H1 (cell line): Measurements from ENCODE around the gene CDRT4. TPM values are rescaled to one million over a fixed set of nuclear protein-coding genes. Genes with fewer than 3 reads are reported as not detected.

Source experiments
- CTCF ChIA-PET: fragments of 300-600 bp; sonication (Branson Sonifier 250); formaldehyde crosslinking; loops from one replicate; lab custom pipeline; 2021; ENCODE audit not compliant: partially characterized antibody; lab: Charles Lee
- POLR2A ChIA-PET: fragments of 300-600 bp; sonication (Branson Sonifier 250); formaldehyde crosslinking; loops from one replicate; lab custom pipeline; 2021; ENCODE audit warnings: inconsistent platforms; ENCODE audit not compliant: partially characterized antibody; lab: Charles Lee
- DNase-seq, 2 experiments: peaks; one replicate each; pipeline versions ENCODE4 v3.0.0 to v3.0.0-alpha.2; 2010 to 2022; ENCODE audit warnings: low spot score in 2 of 2, low read depth in 1 of 2, mixed read lengths in 1 of 2
- FAIRE-seq: peaks from 2 replicates; lab custom pipeline; 2011; peaks lifted over from hg19 to GRCh38; lab: Jason Lieb, UNC
- H2AFZ ChIP-seq: 2 replicates; pipeline ENCODE4 v1.8.1; 2012; ENCODE audit warnings: low read length, inconsistent platforms
- H2AK5ac ChIP-seq: 2 replicates; pipeline ENCODE4 v1.6.1; 2013; ENCODE audit warnings: low read depth, low read length
- H2BK120ac ChIP-seq: replicated peaks from 2 replicates; pipeline ENCODE3; 2013; ENCODE audit warnings: low read depth, low read length, inconsistent platforms
- H2BK12ac ChIP-seq: 2 replicates; pipeline ENCODE4 v1.6.1; 2013; ENCODE audit warnings: low read depth, low read length
- H2BK15ac ChIP-seq: 2 replicates; pipeline ENCODE4 v1.6.1; 2013; ENCODE audit warnings: low read length
- H2BK20ac ChIP-seq: 2 replicates; pipeline ENCODE4 v1.6.1; 2013; ENCODE audit warnings: low read length
- H2BK5ac ChIP-seq: 2 replicates; pipeline ENCODE4 v1.6.1; 2013; ENCODE audit warnings: low read depth, low read length
- H3K14ac ChIP-seq: 2 replicates; pipeline ENCODE4 v1.6.1; 2013; ENCODE audit warnings: inconsistent platforms; ENCODE audit not compliant: insufficient read length
- H3K18ac ChIP-seq: 2 replicates; pipeline ENCODE4 v1.6.1; 2013; ENCODE audit warnings: low read length; ENCODE audit errors: extremely low read depth
- H3K23ac ChIP-seq: 2 replicates; pipeline ENCODE4 v1.6.1; 2013; ENCODE audit warnings: inconsistent platforms; ENCODE audit not compliant: insufficient read length
- H3K23me2 ChIP-seq: 2 replicates; pipeline ENCODE4 v1.6.1; 2013; ENCODE audit warnings: low read depth, low read length
- H3K27ac ChIP-seq: 2 replicates; pipeline ENCODE4 v1.6.1; 2011; ENCODE audit warnings: low read depth, low read length, inconsistent platforms
- H3K27me3 ChIP-seq, 4 experiments: replicated peaks in 1 of 4; 1 replicate in 1 of 4; 2 replicates in 3 of 4; pipeline versions ENCODE4 v1.6.1 to v1.8.1; 2011 to 2013; ENCODE audit warnings: low read length in 3 of 4, mild to moderate bottlenecking in 3 of 4, inconsistent platforms in 2 of 4, mixed read lengths in 2 of 4, moderate library complexity in 1 of 4; ENCODE audit not compliant: control insufficient read depth in 3 of 4, insufficient read depth in 3 of 4; ENCODE audit errors: extremely low read depth in 1 of 4
- H3K36me3 ChIP-seq, 4 experiments: 2 replicates each; pipeline versions ENCODE4 v1.6.1 to v1.8.1; 2011 to 2013; ENCODE audit warnings: mild to moderate bottlenecking in 4 of 4, low read length in 3 of 4, moderate library complexity in 2 of 4, control low read depth in 1 of 4, inconsistent platforms in 1 of 4; ENCODE audit not compliant: insufficient read depth in 4 of 4, control insufficient read depth in 2 of 4
- H3K4ac ChIP-seq: replicated peaks from 2 replicates; pipeline ENCODE3; 2013; ENCODE audit warnings: low read length, low read depth, mixed read lengths, inconsistent platforms; ENCODE audit not compliant: insufficient read length
- H3K4me1 ChIP-seq, 4 experiments: replicated peaks in 1 of 4; 1 replicate in 1 of 4; 2 replicates in 3 of 4; pipeline versions ENCODE4 v1.6.1 to v1.8.1; 2011 to 2013; ENCODE audit warnings: low read length in 3 of 4, inconsistent platforms in 2 of 4, mixed read lengths in 1 of 4; ENCODE audit not compliant: insufficient read depth in 4 of 4, control insufficient read depth in 3 of 4
- H3K4me2 ChIP-seq, 2 experiments: 2 replicates each; pipeline versions ENCODE4 v1.6.1 to v1.8.1; 2011 to 2013; ENCODE audit warnings: low read depth in 2 of 2, low read length in 2 of 2, control low read depth in 1 of 2, inconsistent platforms in 1 of 2, mild to moderate bottlenecking in 1 of 2; ENCODE audit not compliant: insufficient read depth in 1 of 2
- H3K4me3 ChIP-seq, 4 experiments: fragments of 200-600, 300-600 bp in 1 of 4; sonication (generic), shearing (Covaris generic), sonication (Bioruptor Twin) in 1 of 4; 2 replicates each; pipeline versions ENCODE4 v1.5.1 to v1.8.1; 2011 to 2016; ENCODE audit warnings: low read length in 4 of 4, low read depth in 3 of 4, control low read depth in 2 of 4, inconsistent platforms in 2 of 4, mild to moderate bottlenecking in 2 of 4, mixed read lengths in 1 of 4, moderate library complexity in 1 of 4; ENCODE audit not compliant: insufficient read depth in 2 of 4; ENCODE audit errors: extremely low read depth in 1 of 4
- H3K56ac ChIP-seq: replicated peaks from 2 replicates; pipeline ENCODE3; 2013; ENCODE audit warnings: low read depth, mild to moderate bottlenecking, mixed read lengths, low read length, inconsistent platforms; ENCODE audit not compliant: insufficient read length
- H3K79me1 ChIP-seq: 2 replicates; pipeline ENCODE4 v1.6.1; 2013; ENCODE audit warnings: low read depth, low read length, control low read depth
- H3K79me2 ChIP-seq, 2 experiments: 2 replicates each; pipeline versions ENCODE4 v1.6.1 to v1.8.1; 2012 to 2013; ENCODE audit warnings: low read length in 2 of 2, mild to moderate bottlenecking in 2 of 2, inconsistent platforms in 1 of 2; ENCODE audit not compliant: insufficient read depth in 2 of 2, control insufficient read depth in 1 of 2
- H3K9ac ChIP-seq, 4 experiments: replicated peaks in 1 of 4; 1 replicate in 1 of 4; 2 replicates in 3 of 4; pipeline versions ENCODE4 v1.6.1 to v1.8.1; 2011 to 2013; ENCODE audit warnings: low read depth in 3 of 4, low read length in 3 of 4, control low read depth in 2 of 4, mild to moderate bottlenecking in 2 of 4, moderate library complexity in 2 of 4, inconsistent platforms in 1 of 4; ENCODE audit errors: extremely low read depth in 1 of 4
- H3K9me3 ChIP-seq, 2 experiments: 2 replicates each; pipeline versions ENCODE4 v1.6.1 to v1.8.1; 2012 to 2013; ENCODE audit warnings: mild to moderate bottlenecking in 2 of 2, moderate library complexity in 2 of 2, control low read depth in 1 of 2, inconsistent platforms in 1 of 2, low read depth in 1 of 2, low read length in 1 of 2, mixed read lengths in 1 of 2; ENCODE audit not compliant: insufficient read depth in 2 of 2
- H4K20me1 ChIP-seq, 2 experiments: replicated peaks in 1 of 2; 2 replicates each; pipeline versions ENCODE3 to v1.8.1; 2011 to 2013; ENCODE audit warnings: inconsistent platforms in 2 of 2, low read length in 2 of 2, mild to moderate bottlenecking in 1 of 2; ENCODE audit not compliant: insufficient read depth in 2 of 2, control insufficient read depth in 1 of 2
- H4K5ac ChIP-seq: 2 replicates; pipeline ENCODE4 v1.6.1; 2013; ENCODE audit warnings: low read length, low read depth, mixed read lengths, inconsistent platforms; ENCODE audit not compliant: insufficient read length
- H4K8ac ChIP-seq: 2 replicates; pipeline ENCODE4 v1.8.0; 2013; ENCODE audit warnings: mild to moderate bottlenecking, moderate library complexity, low read length, inconsistent platforms; ENCODE audit not compliant: insufficient read depth; ENCODE audit errors: extremely low read depth
- H4K91ac ChIP-seq: replicated peaks from 2 replicates; pipeline ENCODE3; 2013; ENCODE audit warnings: low read length, mixed read lengths, inconsistent platforms; ENCODE audit not compliant: insufficient read length
- JUN ChIP-seq: IDR thresholded peaks from 2 replicates; pipeline ENCODE4 v1.6.1; 2011; ENCODE audit warnings: low read depth, mild to moderate bottlenecking, improper control_type of control experiment, low read length
- KDM1A ChIP-seq: fragments of 200-600, 300-600 bp; sonication (generic); IDR thresholded peaks from 2 replicates; pipeline ENCODE4 v1.7.1; 2016; ENCODE audit warnings: mild to moderate bottlenecking, low read length, borderline replicate concordance
- SIN3A ChIP-seq, 2 experiments: IDR thresholded peaks in 1 of 2; conservative IDR thresholded peaks in 1 of 2; 2 replicates each; pipeline ENCODE4 v1.6.1; 2011 to 2012; ENCODE audit warnings: low read length in 2 of 2, improper control_type of control experiment in 1 of 2, low read depth in 1 of 2, mild to moderate bottlenecking in 1 of 2
- SIX5 ChIP-seq: IDR thresholded peaks from 2 replicates; pipeline ENCODE4 v1.6.1; 2011; ENCODE audit warnings: mild to moderate bottlenecking, low read depth, low read length
- WGBS, 2 experiments: shearing (Covaris generic) in 1 of 2; methylation state at CpG; one replicate each; pipeline versions ENCODE4 v1.1.6 to v1.1.7; 2013 to 2015; ENCODE audit warnings: low lambda C conversion rate in 2 of 2, mixed read lengths in 2 of 2, inconsistent platforms in 1 of 2, low coverage in 1 of 2, missing lambda C conversion rate in 1 of 2; ENCODE audit not compliant: insufficient replicate concordance in 2 of 2, insufficient coverage in 1 of 2, insufficient read length in 1 of 2; ENCODE audit errors: extremely low coverage in 1 of 2, missing lambda C conversion rate in 1 of 2; 5-methylcytosine and 5-hydroxymethylcytosine counted together
- polyA plus RNA-seq, 7 experiments: library from polyadenylated mRNA; depleted of rRNA in 3 of 7; stranded (reverse) in 5 of 7; unstranded in 2 of 7; fragments of >200 nt in 5 of 7; fragments of 200-250 nt in 2 of 7; gene quantifications; 1 replicate in 5 of 7; 2 replicates in 1 of 7; 4 replicates in 1 of 7; pipeline versions ENCODE4 v1.2.1 to v1.2.3, GENCODE V29; 2011 to 2013; ENCODE audit warnings: missing spikeins in 2 of 7, mixed read lengths in 2 of 7
- total RNA-seq: library from RNA; stranded (reverse); fragmentation: NEBNext Ultra II Directional; extraction: Animal tissue kit (Norgen Biotek cat#: 25700); gene quantifications from 2 replicates; pipeline ENCODE4 v1.2.1, GENCODE V29; 2021
- TF ChIP-seq, protein P1 (sequence below), 3 experiments: IDR thresholded peaks; 1 replicate in 2 of 3; 2 replicates in 1 of 3; pipeline versions ENCODE4 v1.5.1 to v1.6.1; 2011; ENCODE audit warnings: low read length in 3 of 3, mild to moderate bottlenecking in 3 of 3, inconsistent platforms in 2 of 3, low read depth in 1 of 3, moderate library complexity in 1 of 3; ENCODE audit not compliant: insufficient read depth in 1 of 3; ENCODE audit errors: control extremely low read depth in 1 of 3

Gene CDRT4
- total and polyA plus RNA-seq, 2 of the 8 experiments (the other 6 are each of a cell fraction or from before 2014, with no cell fraction given), result 2.6 to 5.6 TPM

DNA sequence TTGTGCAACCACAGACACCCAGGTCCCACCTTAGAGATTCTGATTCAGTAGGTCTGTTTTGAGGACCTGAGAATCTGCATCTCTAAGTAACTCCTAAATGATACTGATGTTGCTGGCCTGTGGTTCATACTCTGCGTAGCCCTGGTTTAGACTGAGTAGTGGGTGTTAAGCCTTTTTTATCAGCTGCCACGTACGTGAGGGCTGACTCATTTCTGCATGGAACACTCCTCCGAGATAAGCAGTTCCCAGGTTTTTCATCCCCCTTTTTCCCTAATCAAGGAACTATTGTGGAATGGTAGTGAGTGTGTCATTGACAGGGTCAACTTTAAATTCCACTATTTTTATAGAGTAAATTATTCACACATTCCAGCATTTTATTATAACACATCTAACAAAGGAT, 26.1 kb downstream of the CDRT4 start:
- no peak overlapping the region for H2AFZ ChIP-seq
- FAIRE-seq (no peak), DNase-seq (no peak)
- ChIA-PET CTCF (interaction anchor here (2.1 kb wide), 1 partner anchor 194 kb away, joined by 5 read pairs; no protein-coding TSS in a partner anchor), POLR2A (no interaction called here)
- H2BK120ac ChIP-seq, result no peak overlapping the region
- no peak overlapping the region for H4K5ac ChIP-seq
- H3K23ac ChIP-seq, result no peak overlapping the region
- no peak overlapping the region for H3K4me3 ChIP-seq
- H3K9ac ChIP-seq, result no peak overlapping the region
- H2BK12ac ChIP-seq, result no peak overlapping the region
- H3K18ac ChIP-seq, result no peak overlapping the region
- no peak overlapping the region for H2BK20ac ChIP-seq
- no peak overlapping the region for H3K56ac ChIP-seq
- H3K36me3 ChIP-seq, result peaks cover 3 to 11% (median 3%) of the 10 kb centered on the region in 4 experiments; a peak in 5 of 8 replicates
- H3K9me3 ChIP-seq, result no peaks in the 10 kb centered on the region
- no peak overlapping the region for H2BK15ac ChIP-seq
- TF ChIP-seq SIN3A (conservative IDR thresholded peaks at IDR 0.05 in 1 of 2, IDR thresholded peaks at IDR 0.05 in 1 of 2; ENCODE audit: low read depth in 1 of 2, low read length in 2 of 2) (no peak), JUN (no peak), KDM1A (no peak), SIX5 (no peak)
- TF ChIP-seq, protein P1, sequence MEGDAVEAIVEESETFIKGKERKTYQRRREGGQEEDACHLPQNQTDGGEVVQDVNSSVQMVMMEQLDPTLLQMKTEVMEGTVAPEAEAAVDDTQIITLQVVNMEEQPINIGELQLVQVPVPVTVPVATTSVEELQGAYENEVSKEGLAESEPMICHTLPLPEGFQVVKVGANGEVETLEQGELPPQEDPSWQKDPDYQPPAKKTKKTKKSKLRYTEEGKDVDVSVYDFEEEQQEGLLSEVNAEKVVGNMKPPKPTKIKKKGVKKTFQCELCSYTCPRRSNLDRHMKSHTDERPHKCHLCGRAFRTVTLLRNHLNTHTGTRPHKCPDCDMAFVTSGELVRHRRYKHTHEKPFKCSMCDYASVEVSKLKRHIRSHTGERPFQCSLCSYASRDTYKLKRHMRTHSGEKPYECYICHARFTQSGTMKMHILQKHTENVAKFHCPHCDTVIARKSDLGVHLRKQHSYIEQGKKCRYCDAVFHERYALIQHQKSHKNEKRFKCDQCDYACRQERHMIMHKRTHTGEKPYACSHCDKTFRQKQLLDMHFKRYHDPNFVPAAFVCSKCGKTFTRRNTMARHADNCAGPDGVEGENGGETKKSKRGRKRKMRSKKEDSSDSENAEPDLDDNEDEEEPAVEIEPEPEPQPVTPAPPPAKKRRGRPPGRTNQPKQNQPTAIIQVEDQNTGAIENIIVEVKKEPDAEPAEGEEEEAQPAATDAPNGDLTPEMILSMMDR (IDR thresholded peaks at IDR 0.05; ENCODE audit: control extremely low read depth in 1 of 3, insufficient read depth in 1 of 3, low read depth in 1 of 3, low read length in 3 of 3), result no peak
- TF ChIP-seq, all 59 proteins: peak for 0
- H4K20me1 ChIP-seq, result no peaks in the 10 kb centered on the region
- H3K4me2 ChIP-seq, result no peak overlapping the region
- no peak overlapping the region for H3K14ac ChIP-seq
- no peak overlapping the region for H4K91ac ChIP-seq
- H3K27me3 ChIP-seq, result no peaks in the 10 kb centered on the region
- no peak overlapping the region for H2AK5ac ChIP-seq
- no peaks in the 10 kb centered on the region for H3K79me1 ChIP-seq
- H4K8ac ChIP-seq, result no peak overlapping the region
- H3K23me2 ChIP-seq, result no peaks in the 10 kb centered on the region
- H3K4ac ChIP-seq, result no peak overlapping the region
- H2BK5ac ChIP-seq, result no peak overlapping the region
- WGBS, 2 experiments, result 79% methylated on average over 4 of the region's 4 CpGs; no CpG with 5 or more reads in 1 of the 2 experiments
- no peaks in the 10 kb centered on the region for H3K4me1 ChIP-seq
- H3K27ac ChIP-seq, result no peak overlapping the region
- H3K79me2 ChIP-seq, result no peaks in the 10 kb centered on the region
